ENCODE results near the gene OR4E2. TPM values are rescaled to one million over a fixed set of nuclear protein-coding genes. Genes with fewer than 3 reads are reported as not detected.
"Not testable (repeated sequence)": the region's sequence is repeated elsewhere in the genome, so short reads cannot be mapped to it uniquely, and the experiment has no call there.

Gene OR4E2, protein sequence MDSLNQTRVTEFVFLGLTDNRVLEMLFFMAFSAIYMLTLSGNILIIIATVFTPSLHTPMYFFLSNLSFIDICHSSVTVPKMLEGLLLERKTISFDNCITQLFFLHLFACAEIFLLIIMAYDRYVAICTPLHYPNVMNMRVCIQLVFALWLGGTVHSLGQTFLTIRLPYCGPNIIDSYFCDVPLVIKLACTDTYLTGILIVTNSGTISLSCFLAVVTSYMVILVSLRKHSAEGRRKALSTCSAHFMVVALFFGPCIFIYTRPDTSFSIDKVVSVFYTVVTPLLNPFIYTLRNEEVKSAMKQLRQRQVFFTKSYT
- total RNA-seq: not detected

DNA sequence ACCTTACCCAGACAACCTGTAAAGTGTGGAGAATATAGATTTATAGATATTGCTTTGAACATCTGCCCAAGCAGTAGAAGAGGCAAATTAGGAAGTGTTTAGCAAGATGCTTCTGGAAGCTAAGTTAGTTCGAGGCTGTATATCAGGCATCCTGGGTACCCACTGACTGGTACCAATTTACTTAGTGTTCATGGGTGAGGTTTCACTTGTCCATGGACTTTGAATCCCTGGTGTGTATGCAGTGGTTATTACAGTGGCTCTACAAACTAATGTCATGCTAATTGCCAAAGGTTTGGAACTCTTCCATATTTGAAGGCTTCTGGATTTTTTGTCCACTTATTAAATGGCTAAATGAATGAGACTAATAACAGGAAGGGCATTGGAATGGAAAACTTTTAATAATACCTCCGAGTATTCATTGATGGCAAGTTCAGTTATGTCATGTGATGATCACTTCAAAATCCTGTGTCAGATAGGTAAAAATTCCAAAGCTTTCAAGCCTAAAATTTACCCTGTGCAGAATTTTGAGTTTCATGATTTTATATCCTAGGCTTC is at the start of gene OR4E2:
OR4E2 (plus strand) TSS at position 505 of the 555 bp plus-strand sequence. CDS start 11,248 bp downstream, outside the sequence.
- DNase-seq: no peak

DNA sequence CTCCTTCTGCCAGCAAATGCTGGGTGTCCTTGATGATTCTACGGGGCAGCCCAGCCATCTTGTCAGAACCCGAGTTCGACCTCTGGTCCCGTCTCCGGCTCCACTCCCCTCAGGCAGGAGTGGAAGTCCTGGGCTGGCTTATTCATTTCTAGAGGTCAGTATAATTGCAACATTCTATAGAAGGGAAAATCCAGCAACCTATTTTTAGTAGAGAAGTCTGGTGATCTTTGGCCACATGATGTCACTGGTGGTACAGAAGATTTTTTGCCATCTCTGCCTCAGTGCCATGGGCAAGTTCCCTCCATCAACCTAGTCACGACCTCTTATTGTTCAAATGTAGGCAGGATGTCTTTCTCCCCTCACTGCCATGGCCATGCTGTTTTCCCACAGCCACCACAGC is 41.3 kb upstream of the OR4E2 start:
- DNase-seq: no peak

DNA sequence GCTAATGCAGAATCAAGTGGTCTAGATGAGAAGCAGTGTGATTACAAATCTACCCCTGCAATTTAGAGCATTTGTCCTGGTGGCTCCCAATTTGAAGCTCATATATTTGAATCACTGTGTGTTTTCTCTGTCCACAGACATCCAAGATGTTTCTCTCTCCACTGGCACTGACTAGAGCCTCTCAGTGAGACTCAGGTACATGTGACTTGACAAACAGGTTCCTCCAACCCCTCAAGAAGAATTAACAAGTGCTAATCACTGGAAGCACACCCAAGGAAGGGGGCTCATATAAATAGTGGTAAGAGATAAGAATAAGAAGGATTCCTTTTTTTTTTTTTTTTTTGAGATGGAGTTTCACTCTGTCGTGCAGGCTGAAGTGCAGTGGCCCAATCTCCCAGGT is 39.4 kb upstream of the OR4E2 start:
- DNase-seq: no peak

DNA sequence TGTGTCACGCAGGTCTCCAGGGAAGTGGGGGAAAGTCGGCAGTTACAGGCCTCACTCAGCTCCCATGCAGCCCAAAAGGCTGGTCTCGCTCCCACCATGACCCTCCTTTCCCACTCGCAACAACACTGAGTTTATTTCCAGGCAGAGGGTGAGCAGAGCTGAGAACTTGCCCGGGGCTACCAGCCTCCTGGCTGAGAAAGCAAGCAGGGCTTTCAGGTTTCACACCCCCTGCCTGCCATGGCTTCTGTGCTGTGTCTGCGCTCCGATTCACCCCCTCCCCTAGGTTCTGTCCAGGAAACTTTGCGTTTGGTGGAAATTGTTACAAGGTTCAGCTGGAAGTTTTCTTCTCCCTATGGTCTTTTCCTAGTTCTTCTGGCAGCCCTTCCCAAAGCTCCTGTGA is 36.0 kb upstream of the OR4E2 start:
- DNase-seq: no peak

DNA sequence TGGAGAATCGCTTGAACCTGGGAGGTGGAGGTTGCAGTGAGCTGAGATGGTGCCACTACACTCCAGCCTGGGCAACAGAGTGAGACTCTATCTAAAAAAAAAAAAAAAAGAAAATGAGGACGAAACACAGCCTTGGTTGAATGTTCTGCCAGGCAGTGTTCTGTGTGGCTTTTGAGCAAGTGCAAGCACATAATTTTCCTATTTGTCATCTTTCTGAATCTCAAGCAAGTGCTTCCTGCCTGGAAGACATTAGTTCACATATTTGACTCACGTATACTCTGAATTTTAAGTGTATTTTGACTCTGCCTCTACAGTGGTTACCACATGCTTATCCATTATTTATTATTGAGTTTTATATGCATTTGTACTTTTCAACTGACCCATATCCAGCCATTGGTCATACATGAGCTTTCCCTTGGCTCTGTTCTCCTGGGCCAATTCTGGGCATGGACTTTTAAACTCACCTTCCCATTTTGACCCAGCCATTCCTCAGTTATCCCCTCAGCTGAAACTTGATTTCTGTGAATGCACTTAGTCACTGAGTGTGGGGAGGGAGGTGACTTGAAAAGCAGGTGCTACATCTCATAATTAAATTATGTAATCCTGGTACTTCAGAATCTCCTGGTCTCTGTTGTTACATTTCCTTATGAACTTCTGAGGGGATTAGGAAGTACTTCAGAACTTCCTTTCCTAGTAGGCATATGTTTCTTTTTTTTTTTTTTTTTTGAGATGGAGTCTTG is 27.0 kb upstream of the OR4E2 start:
- no peak for DNase-seq

DNA sequence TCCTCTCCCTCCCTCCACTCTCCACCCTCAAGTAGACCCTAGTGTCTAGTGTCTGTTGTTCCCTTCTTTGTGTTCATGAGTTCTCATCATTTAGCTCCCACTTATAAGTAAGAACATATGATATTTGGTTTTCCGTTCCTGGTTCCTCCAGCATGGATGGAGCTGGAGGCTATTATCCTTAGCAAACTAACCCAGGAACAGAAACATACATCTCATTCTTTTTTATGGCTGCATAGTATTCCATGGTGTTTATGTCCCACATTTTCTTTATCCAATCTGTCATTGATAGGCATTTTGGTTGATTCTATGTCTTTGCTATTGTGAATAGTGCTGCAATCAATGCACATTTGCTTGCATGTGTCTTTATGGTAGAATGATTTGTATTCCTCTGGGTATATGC is 23.1 kb upstream of the OR4E2 start:
- DNase-seq: not testable (repeated sequence)

DNA sequence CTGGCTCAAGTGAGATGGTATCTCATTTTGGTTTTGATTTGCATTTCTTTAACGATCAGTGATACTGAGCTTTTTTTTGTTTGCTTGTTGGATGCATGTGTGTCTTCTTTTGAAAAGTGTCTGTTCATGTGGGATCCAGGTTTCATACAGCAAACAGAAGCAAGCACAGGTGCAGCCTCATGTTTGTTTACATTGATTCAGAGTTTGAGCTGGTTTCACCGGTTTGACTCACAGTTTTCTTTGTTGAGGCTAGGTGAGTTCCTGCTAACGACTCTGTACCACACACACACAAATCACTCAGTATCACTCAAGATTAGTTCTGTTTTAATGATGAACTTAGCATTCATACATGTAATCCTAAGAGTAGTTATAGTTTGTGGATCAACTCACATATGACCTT is 22.6 kb upstream of the OR4E2 start:
- DNase-seq: no peak

DNA sequence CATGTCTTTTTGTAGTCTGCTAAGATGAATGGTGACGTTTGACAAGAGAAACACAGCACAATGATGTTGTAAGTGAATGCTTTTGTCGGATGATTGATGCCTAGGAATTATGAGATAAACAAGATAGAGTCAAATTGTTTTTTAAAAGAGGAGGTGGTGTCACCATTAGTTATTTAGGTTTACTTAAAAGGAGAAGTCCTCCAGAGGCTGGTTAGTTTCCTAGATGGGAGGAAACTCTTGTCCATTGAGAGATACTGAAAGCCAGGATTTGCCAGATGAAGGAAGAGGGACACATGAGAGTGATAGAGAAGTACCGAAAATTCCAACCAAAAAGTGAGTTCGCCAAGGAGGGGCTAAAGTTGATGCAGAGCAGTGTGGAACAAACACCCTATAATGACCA is 18.8 kb upstream of the OR4E2 start, which contains the start of gene OR10G2:
OR10G2 (minus strand) TSS at position 101 of the 400 bp plus-strand sequence; CDS start at position 3, 98 bp downstream.
- DNase-seq: no peak

DNA sequence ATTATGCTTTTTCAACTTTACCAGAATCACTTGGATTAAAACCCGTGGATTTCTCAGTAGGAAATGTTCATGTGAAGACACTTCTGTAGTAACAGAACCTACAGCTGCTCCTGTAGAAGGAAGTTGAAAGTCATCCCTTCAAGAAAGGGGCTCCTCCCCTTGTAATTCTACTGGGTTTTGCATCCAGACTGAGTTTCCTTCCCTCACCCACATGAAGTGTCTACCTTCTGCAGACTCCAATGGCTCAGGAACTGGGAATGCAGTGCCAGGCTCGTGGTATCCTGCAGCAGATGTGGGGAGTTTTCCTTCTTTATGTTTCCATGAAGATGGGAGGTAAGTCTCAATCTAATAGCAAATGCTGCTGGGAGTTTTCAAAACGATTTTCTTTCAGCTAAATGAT is 11.0 kb upstream of the OR4E2 start:
- DNase-seq: no peak

DNA sequence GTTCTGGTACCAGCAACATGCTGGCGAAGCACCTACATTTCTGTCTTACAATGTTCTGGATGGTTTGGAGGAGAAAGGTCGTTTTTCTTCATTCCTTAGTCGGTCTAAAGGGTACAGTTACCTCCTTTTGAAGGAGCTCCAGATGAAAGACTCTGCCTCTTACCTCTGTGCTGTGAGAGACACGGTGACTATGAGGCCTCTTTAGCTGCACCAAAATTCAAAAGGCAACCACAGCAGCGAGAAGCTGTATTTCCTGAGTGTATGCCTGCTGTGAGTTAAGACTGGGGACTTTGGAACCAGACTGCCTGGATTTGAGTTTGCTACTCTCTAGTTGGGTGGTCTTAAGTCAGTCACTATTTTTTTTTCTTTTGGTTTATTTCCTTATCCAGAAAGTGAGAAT is 10.2 kb upstream of the OR4E2 start:
- no peak for DNase-seq

DNA sequence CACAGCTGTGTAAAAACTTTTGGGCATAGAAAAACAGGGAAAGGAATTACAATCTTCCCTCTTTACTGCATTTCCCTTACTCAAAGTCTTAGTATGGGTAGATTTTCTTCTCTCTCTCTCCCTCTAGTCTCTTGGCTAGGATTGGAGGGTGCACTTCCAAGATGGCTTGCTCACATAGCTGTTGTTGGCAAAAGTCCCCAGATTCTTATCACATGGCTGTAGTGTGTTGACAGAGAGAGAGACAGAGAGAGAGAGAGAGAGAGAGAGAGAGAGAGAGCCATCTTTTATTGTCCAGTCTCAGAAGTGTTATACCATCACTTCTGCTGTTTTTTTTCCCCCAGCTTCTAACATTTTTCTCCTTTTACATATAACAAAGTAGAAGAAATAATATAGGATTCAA is 6.3 kb upstream of the OR4E2 start:
- DNase-seq: no peak

DNA sequence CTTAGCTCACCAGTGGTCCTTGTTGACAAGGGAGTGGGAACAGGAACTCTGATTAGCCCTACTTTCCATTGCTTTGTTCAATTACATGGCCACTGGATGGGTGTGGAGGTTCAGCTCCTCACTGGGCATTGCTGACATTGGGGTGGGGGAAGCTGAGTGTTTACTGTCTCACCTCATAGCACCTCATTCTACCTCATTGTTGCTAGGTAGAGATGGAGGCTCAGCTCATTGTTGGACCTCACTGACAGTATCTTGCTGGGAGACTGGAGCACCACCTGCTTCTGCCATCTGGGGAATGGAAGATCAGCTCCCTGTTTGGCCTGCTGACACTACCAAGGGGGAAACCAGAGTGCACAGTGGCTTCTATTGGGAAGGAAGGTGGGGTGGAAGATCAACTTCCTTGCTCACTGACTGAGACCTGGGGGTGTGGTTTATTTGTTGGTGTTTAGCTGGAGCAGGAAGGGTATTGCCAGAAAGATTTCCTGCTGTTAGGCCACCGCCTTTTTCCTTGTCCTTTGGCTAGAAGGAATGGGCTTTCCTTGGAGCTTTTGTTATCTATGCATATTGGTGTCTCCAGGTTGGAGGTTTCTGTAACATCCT is 1.3 kb upstream of the OR4E2 start:
- DNase-seq: no peak

DNA sequence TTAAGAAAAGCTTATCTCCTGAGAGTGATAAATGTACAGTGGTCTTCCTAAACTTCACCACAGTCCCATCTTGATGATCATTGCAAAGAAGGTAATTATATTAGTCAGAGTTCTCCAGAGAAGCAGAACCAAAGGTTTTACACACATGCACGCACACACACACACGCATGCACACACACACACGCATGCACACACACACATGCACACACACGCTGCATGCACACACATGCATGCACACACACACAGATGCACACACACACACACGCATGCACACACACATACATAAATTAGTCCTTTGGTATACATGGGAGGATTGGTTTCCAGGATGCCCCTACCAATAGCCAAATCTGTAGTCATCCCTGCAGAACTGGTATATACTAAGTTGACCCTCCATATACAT is 580 bp downstream of the OR4E2 start:
- DNase-seq: no peak

DNA sequence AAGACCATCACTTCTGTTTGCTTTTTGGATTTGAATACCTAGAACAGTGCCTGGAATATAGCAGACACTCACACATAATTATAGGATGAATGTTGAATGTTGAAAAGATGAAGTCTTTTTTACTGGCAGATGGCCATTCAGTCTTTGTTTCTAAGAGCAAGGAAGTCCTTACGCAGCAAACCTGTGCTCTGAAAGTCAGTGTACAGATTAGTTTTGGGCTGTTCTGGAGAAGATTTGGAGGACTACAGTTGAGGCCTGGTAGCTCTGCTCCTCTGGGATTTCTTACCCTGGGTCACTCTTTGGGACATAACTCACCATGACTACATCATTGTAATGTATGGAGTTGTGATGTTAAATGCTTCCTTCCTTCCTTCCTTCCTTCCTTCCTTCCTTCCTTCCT is 3.3 kb downstream of the OR4E2 start:
- no peak for DNase-seq

DNA sequence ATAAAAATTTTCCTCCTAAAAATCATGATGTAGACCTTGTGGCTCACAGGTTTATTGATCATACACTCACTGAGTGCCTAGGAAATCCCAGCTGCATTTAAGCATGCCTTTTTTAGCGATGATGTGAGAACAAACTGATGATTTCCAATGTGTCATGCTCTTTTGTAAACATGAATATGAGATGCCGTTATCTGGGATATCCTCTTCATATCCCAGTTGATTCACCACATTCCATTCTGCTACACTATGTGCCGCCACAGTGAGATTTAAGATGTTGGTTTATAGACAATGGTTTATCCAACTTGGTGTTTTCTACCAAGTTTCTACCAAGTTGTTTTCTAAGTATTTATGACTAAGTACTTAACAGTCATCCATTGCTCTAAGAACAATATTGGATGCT is 14.7 kb downstream of the OR4E2 start:
- no peak for DNase-seq

DNA sequence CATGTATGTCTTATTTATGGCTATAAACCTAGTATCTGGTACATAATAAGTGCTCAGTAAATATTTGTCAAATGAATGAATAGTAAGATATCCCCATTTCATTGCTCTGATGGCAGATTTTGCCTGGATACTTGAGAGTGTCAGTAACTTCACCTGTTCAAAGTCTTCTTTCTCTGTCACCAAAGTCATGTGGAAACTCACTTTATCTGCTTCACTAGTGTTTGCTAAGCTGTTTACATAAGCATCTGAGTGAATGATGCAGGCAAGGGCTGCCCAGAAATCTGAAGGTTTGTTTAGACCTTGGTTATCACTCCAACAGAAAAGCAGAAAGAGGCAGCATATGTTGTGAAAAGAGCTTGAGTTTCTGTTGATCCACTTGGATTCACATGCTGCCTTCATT is 15.6 kb downstream of the OR4E2 start:
- DNase-seq: no peak

DNA sequence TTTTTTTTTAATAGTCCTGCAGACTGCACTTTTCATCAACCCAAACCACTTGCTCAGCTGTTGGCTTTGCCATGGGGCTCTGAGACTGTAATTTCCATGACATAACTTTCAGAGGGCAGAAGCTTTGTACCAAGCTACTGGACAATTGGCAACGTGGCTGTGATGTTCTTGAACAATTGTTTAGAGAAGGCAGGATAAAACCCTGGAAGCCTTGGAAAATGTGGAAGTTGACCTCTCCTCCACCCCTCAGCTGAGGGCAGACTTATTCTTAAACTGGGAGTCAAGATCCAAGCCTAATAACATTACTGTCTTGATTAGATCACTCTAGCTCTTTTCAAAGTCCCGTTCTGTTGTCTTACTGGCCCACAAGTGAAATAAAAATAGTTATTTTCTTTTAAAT is 17.7 kb downstream of the OR4E2 start:
- no peak for DNase-seq

DNA sequence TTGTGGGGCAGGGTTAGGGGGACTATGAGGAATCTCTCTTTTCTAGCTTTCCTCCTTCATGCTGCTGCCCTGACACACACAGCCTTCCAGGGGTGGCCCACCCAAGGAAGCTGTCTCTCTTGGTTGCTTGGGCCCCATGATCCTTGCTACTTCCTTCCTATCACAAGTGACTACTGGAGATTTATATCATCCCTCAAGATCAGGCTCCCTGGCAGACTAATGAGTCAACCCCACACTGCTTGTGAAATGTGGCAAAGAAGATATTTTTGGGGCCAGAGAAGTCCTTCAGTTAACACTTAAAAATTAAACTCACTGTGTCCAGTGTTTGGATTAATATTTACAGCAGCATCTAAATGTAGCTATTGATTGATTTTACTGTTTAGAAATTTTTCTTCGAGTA is 18.5 kb downstream of the OR4E2 start:
- DNase-seq: no peak

DNA sequence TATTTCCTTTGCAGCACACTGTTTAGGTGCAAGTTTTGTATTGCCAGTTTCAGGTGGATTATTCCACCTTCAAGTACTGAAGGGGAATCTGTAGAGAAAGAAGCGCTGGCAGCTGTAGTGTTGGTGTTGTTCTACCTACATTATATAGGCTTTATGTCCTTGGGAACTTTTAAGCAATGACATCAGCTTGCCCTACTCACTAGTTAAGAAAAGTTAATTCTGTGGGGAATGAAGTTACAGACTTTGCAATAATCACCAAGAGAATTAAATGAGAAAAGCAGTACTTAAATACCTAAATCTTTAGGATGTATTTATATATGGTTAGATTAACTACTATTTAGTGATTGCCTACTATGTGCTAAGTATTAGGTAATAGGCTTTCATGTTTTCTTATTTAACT is 20.1 kb downstream of the OR4E2 start, which contains the start of gene OR4E1:
OR4E1 (minus strand) TSS at position 101 of the 400 bp plus-strand sequence. CDS start 2,883 bp downstream, outside the sequence.
- DNase-seq: no peak

DNA sequence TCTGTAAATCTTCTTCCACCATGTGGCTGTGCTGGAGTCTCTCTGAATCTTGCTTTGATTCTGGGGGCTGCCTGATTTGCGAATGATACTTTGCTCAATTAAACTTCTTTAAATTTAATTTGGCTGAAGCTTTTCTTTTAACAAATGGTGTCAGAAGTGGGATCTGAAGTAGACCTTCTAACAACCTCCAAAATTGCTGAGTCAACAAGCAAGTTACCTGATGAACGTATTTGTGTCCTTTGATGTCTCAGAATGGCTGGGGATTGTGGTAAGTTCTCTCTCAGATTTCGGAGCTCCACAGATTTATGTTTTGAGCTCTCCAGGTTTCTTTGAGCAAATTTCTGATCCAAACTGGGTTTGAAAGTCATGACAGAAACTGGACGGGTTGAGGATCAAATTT is 21.9 kb downstream of the OR4E2 start:
- no peak for DNase-seq

DNA sequence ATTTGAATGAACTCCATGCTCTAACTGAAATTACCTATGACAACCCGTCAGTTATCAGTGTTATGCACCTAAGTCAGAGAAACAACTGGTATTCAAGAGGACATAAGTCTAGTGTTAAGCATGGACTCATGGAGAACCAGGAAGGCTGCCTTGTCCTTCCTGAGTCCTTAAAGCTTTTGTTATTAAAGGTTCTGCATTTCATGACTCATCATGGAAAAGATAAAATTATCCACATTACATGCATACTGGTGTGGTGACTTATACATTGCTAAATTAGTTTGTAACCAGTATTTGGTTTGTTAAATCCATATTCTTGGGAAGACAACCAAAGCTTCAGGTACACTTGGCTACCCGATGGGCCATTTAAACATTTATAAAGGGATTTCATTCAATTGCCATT is 26.4 kb downstream of the OR4E2 start:
- DNase-seq: no peak

DNA sequence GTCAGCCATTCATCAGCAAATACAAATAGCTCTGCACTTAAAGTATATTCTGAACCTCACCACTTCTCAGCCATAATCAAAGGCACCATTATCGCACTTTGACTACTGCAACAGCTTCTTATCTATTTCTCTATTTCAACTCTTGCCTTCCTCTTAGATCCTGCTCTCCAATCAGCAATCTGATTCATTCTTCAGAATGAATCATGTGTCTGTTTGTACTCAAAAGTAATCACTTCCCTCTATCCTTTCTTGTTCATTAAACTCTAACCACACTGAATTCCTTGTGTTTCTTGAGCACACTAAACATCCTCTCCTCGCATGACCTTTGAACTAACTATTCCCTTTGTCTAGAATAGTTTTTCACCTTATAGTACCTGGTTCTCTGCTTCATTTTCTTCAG is 32.8 kb downstream of the OR4E2 start:
- no peak for DNase-seq

DNA sequence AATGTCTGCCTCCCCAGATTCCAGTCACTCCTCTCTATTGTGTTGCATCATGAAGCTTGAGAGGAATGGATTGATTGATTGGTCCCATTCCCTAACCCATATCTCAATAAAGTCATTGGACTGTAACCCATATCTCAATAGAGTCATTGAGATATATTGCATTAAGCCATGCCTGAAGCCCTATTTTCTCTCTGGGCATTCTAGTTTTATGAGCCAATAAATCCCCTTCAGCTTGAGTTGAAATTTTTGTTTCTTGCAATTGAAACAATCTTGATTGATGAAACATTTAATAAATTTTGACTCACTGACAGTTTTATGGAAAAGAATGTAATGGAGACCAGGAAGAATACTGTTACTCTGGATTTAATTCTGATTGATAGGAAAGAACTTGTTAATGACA is 40.8 kb downstream of the OR4E2 start:
- DNase-seq: no peak

DNA sequence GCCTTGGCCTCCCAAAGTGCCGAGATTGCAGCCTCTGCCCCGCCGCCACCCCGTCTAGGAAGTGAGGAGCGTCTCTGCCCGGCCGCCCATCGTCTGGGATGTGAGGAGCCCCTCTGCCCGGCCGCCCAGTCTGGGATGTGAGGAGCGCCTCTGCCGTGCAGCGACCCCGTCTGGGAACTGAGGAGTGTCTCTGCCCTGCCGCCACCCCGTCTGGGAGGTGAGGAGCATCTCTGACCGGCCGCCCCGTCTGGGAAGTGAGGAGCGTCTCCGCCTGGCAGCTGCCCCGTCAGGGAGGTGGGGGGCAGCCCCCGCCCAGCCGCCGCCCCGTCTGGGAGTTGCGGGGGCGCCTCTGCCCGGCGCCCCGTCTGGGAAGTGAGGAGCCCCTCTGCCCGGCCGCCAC is 44.0 kb downstream of the OR4E2 start:
- DNase-seq: not testable (repeated sequence)

Data from effector CD4-positive, alpha-beta T cell (primary cell).